ENCODE data around the gene MPND. TPM values are rescaled to one million over a fixed set of nuclear protein-coding genes. Genes with fewer than 3 reads are reported as not detected.

The MPND gene
- total and polyA plus RNA-seq, 10 of the 15 experiments (the other 5 are each of a cell fraction or from before 2014, with no cell fraction given), result 0.79 to 18.3 (median 6.0) TPM

- FAIRE-seq (no peak), DNase-seq (ENCODE audit: low read depth, low spot score) (no peak), ATAC-seq (no peak)
- H3K4me1 ChIP-seq (ENCODE audit: control insufficient read depth, insufficient read depth, low read length), result peaks cover 88% of the 10 kb centered on the region
- H3K27ac ChIP-seq (ENCODE audit: control insufficient read depth, insufficient read depth), result peak overlapping the region; percentile 93
- no peaks in the 10 kb centered on the region for H4K20me1 ChIP-seq (ENCODE audit: control insufficient read depth, insufficient read depth)
- peak overlapping the region; percentile 93 for H3K4me2 ChIP-seq (ENCODE audit: control insufficient read depth, insufficient read depth)
- 44% methylated on average over 25 of the region's 25 CpGs for WGBS (ENCODE audit: insufficient coverage, insufficient replicate concordance, low lambda C conversion rate, missing lambda C conversion rate)
- intact Hi-C loops (cut with micrococcal nuclease; ENCODE audit: unreplicated experiment) (no loop called here), in situ Hi-C loops (cut with MboI) (no loop called here)
- CTCF ChIA-PET, result interaction anchor here (0.6 to 1.4 kb wide), 3 partner anchors 20 to 1399 kb away, joined by 3 to 4 read pairs (median 3); no protein-coding TSS in a partner anchor
- SMC1A ChIA-PET (ENCODE audit: uncharacterized antibody, unreplicated experiment), result interaction anchor here (1.7 kb wide), 1 partner anchor 22 kb away, joined by 5 read pairs; no protein-coding TSS in a partner anchor
- no TSS peak for BruUV-seq (replicated peaks)
- POLR2A ChIA-PET, result interaction anchor here (0.9 to 1.9 kb wide), 2 partner anchors 27 to 28 kb away, joined by 3 to 11 read pairs; partner anchors contain the start of genes CHAF1A and SH3GL1
- H3K4me3 ChIP-seq, result peak overlapping the region; percentile 52; the same call in 1 of the 2 replicates
- H3K9me3 ChIP-seq (replicated peaks; ENCODE audit: control insufficient read depth, insufficient read depth, low read length), result no peaks in the 10 kb centered on the region
- no peaks in the 10 kb centered on the region for H3K27me3 ChIP-seq (replicated peaks in 1 of 2; ENCODE audit: control insufficient read depth in 2 of 2, insufficient read depth in 2 of 2, low read length in 1 of 2)
- RAD21 ChIA-PET (ENCODE audit: unreplicated experiment), result no interaction called here
- no peak overlapping the region for H2AFZ ChIP-seq (ENCODE audit: control insufficient read depth, low read depth, low read length)
- peak overlapping the region; percentile 22 for H3K9ac ChIP-seq (ENCODE audit: control insufficient read depth, insufficient read depth, low read length)
- H3K36me3 ChIP-seq (ENCODE audit: control insufficient read depth in 2 of 2, insufficient read depth in 2 of 2, low read length in 1 of 2), result peaks cover 12 to 20% of the 10 kb centered on the region in 2 experiments; a peak in 3 of 4 replicates
- peaks cover 97% of the 10 kb centered on the region for H3K79me2 ChIP-seq (ENCODE audit: control insufficient read depth, insufficient read depth, low read length)
- TF ChIP-seq, protein P1, sequence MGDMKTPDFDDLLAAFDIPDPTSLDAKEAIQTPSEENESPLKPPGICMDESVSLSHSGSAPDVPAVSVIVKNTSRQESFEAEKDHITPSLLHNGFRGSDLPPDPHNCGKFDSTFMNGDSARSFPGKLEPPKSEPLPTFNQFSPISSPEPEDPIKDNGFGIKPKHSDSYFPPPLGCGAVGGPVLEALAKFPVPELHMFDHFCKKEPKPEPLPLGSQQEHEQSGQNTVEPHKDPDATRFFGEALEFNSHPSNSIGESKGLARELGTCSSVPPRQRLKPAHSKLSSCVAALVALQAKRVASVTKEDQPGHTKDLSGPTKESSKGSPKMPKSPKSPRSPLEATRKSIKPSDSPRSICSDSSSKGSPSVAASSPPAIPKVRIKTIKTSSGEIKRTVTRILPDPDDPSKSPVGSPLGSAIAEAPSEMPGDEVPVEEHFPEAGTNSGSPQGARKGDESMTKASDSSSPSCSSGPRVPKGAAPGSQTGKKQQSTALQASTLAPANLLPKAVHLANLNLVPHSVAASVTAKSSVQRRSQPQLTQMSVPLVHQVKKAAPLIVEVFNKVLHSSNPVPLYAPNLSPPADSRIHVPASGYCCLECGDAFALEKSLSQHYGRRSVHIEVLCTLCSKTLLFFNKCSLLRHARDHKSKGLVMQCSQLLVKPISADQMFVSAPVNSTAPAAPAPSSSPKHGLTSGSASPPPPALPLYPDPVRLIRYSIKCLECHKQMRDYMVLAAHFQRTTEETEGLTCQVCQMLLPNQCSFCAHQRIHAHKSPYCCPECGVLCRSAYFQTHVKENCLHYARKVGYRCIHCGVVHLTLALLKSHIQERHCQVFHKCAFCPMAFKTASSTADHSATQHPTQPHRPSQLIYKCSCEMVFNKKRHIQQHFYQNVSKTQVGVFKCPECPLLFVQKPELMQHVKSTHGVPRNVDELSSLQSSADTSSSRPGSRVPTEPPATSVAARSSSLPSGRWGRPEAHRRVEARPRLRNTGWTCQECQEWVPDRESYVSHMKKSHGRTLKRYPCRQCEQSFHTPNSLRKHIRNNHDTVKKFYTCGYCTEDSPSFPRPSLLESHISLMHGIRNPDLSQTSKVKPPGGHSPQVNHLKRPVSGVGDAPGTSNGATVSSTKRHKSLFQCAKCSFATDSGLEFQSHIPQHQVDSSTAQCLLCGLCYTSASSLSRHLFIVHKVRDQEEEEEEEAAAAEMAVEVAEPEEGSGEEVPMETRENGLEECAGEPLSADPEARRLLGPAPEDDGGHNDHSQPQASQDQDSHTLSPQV (IDR thresholded peaks at IDR 0.05), result no peak
- TF ChIP-seq SIN3A (IDR thresholded peaks at IDR 0.05; ENCODE audit: low read depth, low read length), result no peak
- TF ChIP-seq SPI1 (IDR thresholded peaks at IDR 0.05; ENCODE audit: borderline replicate concordance, insufficient read depth, low read depth, low read length), result no peak
- no peak for TF ChIP-seq IRF3 (IDR thresholded peaks at IDR 0.05)
- peak; percentile 54 for TF ChIP-seq MEF2B (IDR thresholded peaks at IDR 0.05; ENCODE audit: partially characterized antibody, poor library complexity, severe bottlenecking)
- no peak for TF ChIP-seq FOXK2 (IDR thresholded peaks at IDR 0.05)
- TF ChIP-seq MYB (IDR thresholded peaks at IDR 0.05; ENCODE audit: borderline replicate concordance, low read depth, low read length), result no peak
- TF ChIP-seq CBX3 (IDR thresholded peaks at IDR 0.05; ENCODE audit: borderline replicate concordance, low read depth), result no peak
- TF ChIP-seq, protein P2, sequence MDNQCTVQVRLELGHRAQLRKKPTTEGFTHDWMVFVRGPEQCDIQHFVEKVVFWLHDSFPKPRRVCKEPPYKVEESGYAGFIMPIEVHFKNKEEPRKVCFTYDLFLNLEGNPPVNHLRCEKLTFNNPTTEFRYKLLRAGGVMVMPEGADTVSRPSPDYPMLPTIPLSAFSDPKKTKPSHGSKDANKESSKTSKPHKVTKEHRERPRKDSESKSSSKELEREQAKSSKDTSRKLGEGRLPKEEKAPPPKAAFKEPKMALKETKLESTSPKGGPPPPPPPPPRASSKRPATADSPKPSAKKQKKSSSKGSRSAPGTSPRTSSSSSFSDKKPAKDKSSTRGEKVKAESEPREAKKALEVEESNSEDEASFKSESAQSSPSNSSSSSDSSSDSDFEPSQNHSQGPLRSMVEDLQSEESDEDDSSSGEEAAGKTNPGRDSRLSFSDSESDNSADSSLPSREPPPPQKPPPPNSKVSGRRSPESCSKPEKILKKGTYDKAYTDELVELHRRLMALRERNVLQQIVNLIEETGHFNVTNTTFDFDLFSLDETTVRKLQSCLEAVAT (IDR thresholded peaks at IDR 0.05), result peak; percentile 93
These were observed 30.5 kb downstream of the MPND start for GRCh38 chr19:4373601-4374497.

Data from GM12878 (cell line).